A673 (cell line): ENCODE measurements around the gene BICC1.

ENCODE experiments used
- CTCF ChIP-seq: fragments of 300-800, 200-600 bp; sonication (generic); conservative IDR thresholded peaks from 2 replicates; pipeline ENCODE4 v1.5.1; 2017; ENCODE audit warnings: low read depth, mild to moderate bottlenecking, antibody characterized with exemption, low read length, moderate library complexity, mixed read lengths
- EZH2 ChIP-seq: fragments of 200-600 bp; sonication (generic); IDR thresholded peaks from 2 replicates; pipeline ENCODE4 v1.6.1; 2017; ENCODE audit warnings: borderline replicate concordance, low read depth, mild to moderate bottlenecking, mixed read lengths, antibody characterized with exemption, low read length; ENCODE audit not compliant: poor library complexity, severe bottlenecking

DNA sequence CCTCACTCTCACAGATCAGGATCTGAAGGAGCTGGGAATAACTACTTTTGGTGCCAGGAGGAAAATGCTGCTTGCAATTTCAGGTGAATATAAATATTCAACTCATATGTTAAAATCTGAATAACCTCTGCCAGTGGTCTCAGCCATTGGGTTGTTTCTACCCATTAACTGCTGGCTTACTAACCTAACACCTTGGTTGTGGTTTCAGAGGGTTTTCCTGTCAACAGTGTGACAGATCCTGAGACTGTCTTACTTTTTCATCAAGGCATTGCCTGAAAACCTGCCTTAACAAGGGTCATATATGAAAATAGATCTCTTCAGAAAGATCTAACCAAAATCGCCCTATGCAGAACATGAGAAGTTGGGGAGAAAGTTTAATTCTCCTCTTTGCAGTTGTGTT, 307.7 kb downstream of the BICC1 start:
- no peak for TF ChIP-seq EZH2
- no peak for TF ChIP-seq CTCF
